SK-N-SH (cell line): ENCODE measurements around the gene DNAH11. TPM values are rescaled to one million over a fixed set of nuclear protein-coding genes. Genes with fewer than 3 reads are reported as not detected.

Experiments used
- CTCF ChIA-PET: fragments of 300-600, 350-600 bp; formaldehyde crosslinking; extraction: SDS; loops from one replicate; lab custom pipeline; 2021; lab: Yijun Ruan, JAX
- POLR2A ChIA-PET: fragments of 350-600 bp; sonication (Branson Sonifier 250); formaldehyde crosslinking; extraction: SDS; loops from one replicate; lab custom pipeline; 2020; ENCODE audit warnings: antibody characterized with exemption, inconsistent platforms; lab: Yijun Ruan, JAX
- DNase-seq: peaks from one replicate; pipeline ENCODE4 v3.0.0; 2012
- H2AFZ ChIP-seq: fragments of 200-600 bp; sonication (generic); 2 replicates; pipeline ENCODE4 v1.8.1; 2016; ENCODE audit warnings: antibody characterized with exemption, mild to moderate bottlenecking, low read depth
- H3F3A ChIP-seq: fragments of 200-600 bp; sonication (generic); replicated peaks from 2 replicates; pipeline ENCODE3; 2016; ENCODE audit warnings: antibody characterized with exemption, mild to moderate bottlenecking; ENCODE audit not compliant: insufficient read depth
- H3K27ac ChIP-seq, 2 experiments: fragments of 200-500 bp in 1 of 2; fragments of 200-600 bp in 1 of 2; sonication (Bioruptor generic) in 1 of 2; sonication (generic), shearing (Covaris generic) in 1 of 2; 2 replicates each; pipeline versions ENCODE4 v1.5.1 to v1.6.1; 2014 to 2016; ENCODE audit warnings: low read depth in 2 of 2, inconsistent platforms in 1 of 2, low read length in 1 of 2, mild to moderate bottlenecking in 1 of 2, mixed read lengths in 1 of 2
- H3K27me3 ChIP-seq: fragments of 200-600 bp; sonication (generic), shearing (Covaris generic); 2 replicates; pipeline ENCODE4 v1.6.1; 2016; ENCODE audit warnings: mixed run types; ENCODE audit not compliant: insufficient read depth
- H3K36me3 ChIP-seq, 2 experiments: fragments of 200-500 bp in 1 of 2; fragments of 200-600 bp in 1 of 2; sonication (Bioruptor generic) in 1 of 2; sonication (generic) in 1 of 2; replicated peaks in 1 of 2; 2 replicates each; pipeline versions ENCODE3 to v1.5.1; 2014 to 2016; ENCODE audit warnings: low read length in 1 of 2, mild to moderate bottlenecking in 1 of 2; ENCODE audit not compliant: insufficient read depth in 2 of 2, control insufficient read depth in 1 of 2
- H3K4me1 ChIP-seq, 2 experiments: fragments of 200-500 bp in 1 of 2; fragments of 200-600 bp in 1 of 2; sonication (Bioruptor generic) in 1 of 2; sonication (generic), shearing (Covaris generic) in 1 of 2; 2 replicates each; pipeline versions ENCODE4 v1.5.1 to v1.6.1; 2014 to 2016; ENCODE audit warnings: low read depth in 1 of 2, low read length in 1 of 2, mixed run types in 1 of 2; ENCODE audit not compliant: insufficient read depth in 2 of 2, control insufficient read depth in 1 of 2
- H3K4me2 ChIP-seq: fragments of 200-600 bp; sonication (generic), shearing (Covaris generic); 2 replicates; pipeline ENCODE4 v1.6.1; 2017; ENCODE audit warnings: mixed run types
- H3K4me3 ChIP-seq, 2 experiments: fragments of 200-500 bp in 1 of 2; fragments of 200-600 bp in 1 of 2; sonication (Bioruptor generic) in 1 of 2; sonication (generic), shearing (Covaris generic) in 1 of 2; 2 replicates each; pipeline versions ENCODE4 v1.5.1 to v1.8.1; 2014 to 2016; ENCODE audit warnings: low read depth in 2 of 2, inconsistent platforms in 1 of 2, low read length in 1 of 2, mild to moderate bottlenecking in 1 of 2, mixed read lengths in 1 of 2, moderate library complexity in 1 of 2
- H3K79me2 ChIP-seq: fragments of 200-600 bp; sonication (generic); 2 replicates; pipeline ENCODE4 v1.8.1; 2017; ENCODE audit warnings: mild to moderate bottlenecking; ENCODE audit not compliant: insufficient read depth
- H3K9ac ChIP-seq: fragments of 200-600 bp; sonication (generic); 2 replicates; pipeline ENCODE4 v1.6.1; 2017; ENCODE audit warnings: mixed run types
- H3K9me2 ChIP-seq: fragments of 200-600 bp; sonication (generic); 2 replicates; pipeline ENCODE4 v1.6.1; 2017; ENCODE audit warnings: mixed run types
- H3K9me3 ChIP-seq: fragments of 200-600 bp; sonication (generic); 2 replicates; pipeline ENCODE4 v1.6.1; 2017; ENCODE audit warnings: mixed run types, mild to moderate bottlenecking, moderate library complexity
- H4K20me1 ChIP-seq: fragments of 200-600 bp; sonication (generic); 2 replicates; pipeline ENCODE4 v1.6.1; 2017; ENCODE audit warnings: mild to moderate bottlenecking, mixed run types; ENCODE audit not compliant: insufficient read depth
- CHD2 ChIP-seq: fragments of 150-350 bp; IDR thresholded peaks from 2 replicates; pipeline ENCODE4 v1.6.1; 2018; ENCODE audit warnings: low read length; ENCODE audit not compliant: partially characterized antibody
- ELF1 ChIP-seq: IDR thresholded peaks from 2 replicates; pipeline ENCODE4 v1.4.0; 2012
- EP300 ChIP-seq, 2 experiments: IDR thresholded peaks; 2 replicates each; pipeline versions ENCODE4 v1.4.0 to v1.6.1; 2012; ENCODE audit warnings: borderline replicate concordance in 1 of 2, low read depth in 1 of 2, low read length in 1 of 2
- FOXM1 ChIP-seq: IDR thresholded peaks from 2 replicates; pipeline ENCODE4 v1.4.0; 2012; ENCODE audit warnings: low read depth, mild to moderate bottlenecking
- GATA2 ChIP-seq: sonication (generic); formaldehyde crosslinking; IDR thresholded peaks from 2 replicates; pipeline ENCODE4 v1.5.0; 2020; ENCODE audit warnings: mild to moderate bottlenecking, missing genetic modification reagents
- JUND ChIP-seq: IDR thresholded peaks from 2 replicates; pipeline ENCODE4 v1.4.0; 2012
- MXI1 ChIP-seq: IDR thresholded peaks from 2 replicates; pipeline ENCODE4 v1.6.1; 2012; ENCODE audit warnings: mild to moderate bottlenecking, low read depth, low read length, improper control_type of control experiment
- NFIC ChIP-seq: IDR thresholded peaks from 2 replicates; pipeline ENCODE4 v1.4.0; 2012; ENCODE audit warnings: borderline replicate concordance
- POLR2AphosphoS5 ChIP-seq: IDR thresholded peaks from 2 replicates; pipeline ENCODE4 v1.6.1; 2012; ENCODE audit warnings: low read depth, low read length
- RAD21 ChIP-seq: IDR thresholded peaks from 2 replicates; pipeline ENCODE4 v1.6.1; 2012; ENCODE audit warnings: mild to moderate bottlenecking, low read length
- RCOR1 ChIP-seq: fragments of 150-350 bp; IDR thresholded peaks from 2 replicates; pipeline ENCODE4 v1.6.1; 2017; ENCODE audit warnings: antibody characterized with exemption, low read length
- RXRA ChIP-seq: IDR thresholded peaks from 2 replicates; pipeline ENCODE4 v1.4.0; 2012; ENCODE audit warnings: low read depth, mild to moderate bottlenecking, borderline replicate concordance
- SMC3 ChIP-seq: IDR thresholded peaks from 2 replicates; pipeline ENCODE4 v1.6.1; 2012; ENCODE audit warnings: low read depth, low read length, improper control_type of control experiment
- TCF12 ChIP-seq: IDR thresholded peaks from 2 replicates; pipeline ENCODE4 v1.4.0; 2012
- YY1 ChIP-seq: IDR thresholded peaks from 2 replicates; pipeline ENCODE4 v1.4.0; 2012; ENCODE audit warnings: low read depth, mild to moderate bottlenecking
- WGBS: methylation state at CpG from one replicate; pipeline ENCODE4 v1.1.6; 2017; ENCODE audit warnings: low lambda C conversion rate; 5-methylcytosine and 5-hydroxymethylcytosine counted together
- polyA plus RNA-seq, 3 experiments: library from polyadenylated mRNA; depleted of rRNA; stranded (reverse); fragments of >200 nt; gene quantifications; 2 replicates each; pipeline ENCODE4 v1.2.3, GENCODE V29; 2012
- TF ChIP-seq, protein P1 (sequence below): IDR thresholded peaks from 2 replicates; pipeline ENCODE4 v1.6.1; 2012; ENCODE audit warnings: mild to moderate bottlenecking, low read depth, low read length, moderate library complexity
- TF ChIP-seq, protein P2 (sequence below): fragments of 200-600 bp; sonication (generic); IDR thresholded peaks from 2 replicates; pipeline ENCODE4 v1.6.1; 2017; ENCODE audit warnings: antibody characterized with exemption, mild to moderate bottlenecking, moderate library complexity
- TF ChIP-seq, protein P3 (sequence below): IDR thresholded peaks from 2 replicates; pipeline ENCODE4; 2012
- TF ChIP-seq, protein P4 (sequence below): IDR thresholded peaks from 2 replicates; pipeline ENCODE4 v1.4.0; 2012; ENCODE audit warnings: low read depth, borderline replicate concordance

The DNAH11 gene
- polyA plus RNA-seq, 1 of the 3 experiments (the other 2 are of a cell fraction) = 0.77 TPM

DNA sequence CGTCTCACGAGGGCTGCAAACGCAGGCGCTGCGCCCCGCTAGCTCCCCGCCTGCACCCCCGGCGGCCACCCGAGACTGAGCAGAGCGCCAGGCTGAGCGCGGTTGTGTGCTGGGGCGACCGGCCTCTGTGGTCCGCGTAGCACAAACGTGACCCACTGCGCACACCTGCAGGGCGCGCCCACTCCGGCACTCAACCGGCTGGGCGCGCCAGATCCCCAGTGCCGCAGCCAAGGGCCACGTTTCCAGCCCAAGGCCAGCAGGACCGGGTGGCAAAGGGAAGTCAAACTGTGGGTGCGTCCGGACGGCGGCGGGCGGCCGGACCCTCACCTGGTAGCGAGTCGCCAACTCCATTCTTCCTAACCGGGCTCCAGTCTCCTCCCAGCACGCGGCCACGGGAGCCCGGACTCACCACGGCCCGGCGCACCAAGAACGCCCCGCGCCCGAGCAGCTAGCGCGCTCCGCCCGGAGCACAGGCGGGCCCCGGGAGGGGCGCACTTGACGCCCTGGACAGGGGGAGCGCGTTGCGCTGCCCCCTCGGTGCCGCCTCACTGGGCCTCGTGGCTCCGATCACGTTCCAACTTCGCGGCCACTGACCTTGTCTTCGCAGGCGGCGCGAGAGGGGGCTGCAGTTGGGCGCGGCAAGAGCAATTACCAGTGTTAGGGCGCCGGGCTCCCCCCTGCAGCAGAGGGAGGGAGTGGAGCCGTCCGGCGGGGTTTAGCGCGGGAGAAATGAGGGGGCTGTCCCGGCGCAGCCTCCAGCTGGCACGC is 402.8 kb downstream of the DNAH11 start, which contains the start of gene CDCA7L (continued):
- TF ChIP-seq, protein P1, sequence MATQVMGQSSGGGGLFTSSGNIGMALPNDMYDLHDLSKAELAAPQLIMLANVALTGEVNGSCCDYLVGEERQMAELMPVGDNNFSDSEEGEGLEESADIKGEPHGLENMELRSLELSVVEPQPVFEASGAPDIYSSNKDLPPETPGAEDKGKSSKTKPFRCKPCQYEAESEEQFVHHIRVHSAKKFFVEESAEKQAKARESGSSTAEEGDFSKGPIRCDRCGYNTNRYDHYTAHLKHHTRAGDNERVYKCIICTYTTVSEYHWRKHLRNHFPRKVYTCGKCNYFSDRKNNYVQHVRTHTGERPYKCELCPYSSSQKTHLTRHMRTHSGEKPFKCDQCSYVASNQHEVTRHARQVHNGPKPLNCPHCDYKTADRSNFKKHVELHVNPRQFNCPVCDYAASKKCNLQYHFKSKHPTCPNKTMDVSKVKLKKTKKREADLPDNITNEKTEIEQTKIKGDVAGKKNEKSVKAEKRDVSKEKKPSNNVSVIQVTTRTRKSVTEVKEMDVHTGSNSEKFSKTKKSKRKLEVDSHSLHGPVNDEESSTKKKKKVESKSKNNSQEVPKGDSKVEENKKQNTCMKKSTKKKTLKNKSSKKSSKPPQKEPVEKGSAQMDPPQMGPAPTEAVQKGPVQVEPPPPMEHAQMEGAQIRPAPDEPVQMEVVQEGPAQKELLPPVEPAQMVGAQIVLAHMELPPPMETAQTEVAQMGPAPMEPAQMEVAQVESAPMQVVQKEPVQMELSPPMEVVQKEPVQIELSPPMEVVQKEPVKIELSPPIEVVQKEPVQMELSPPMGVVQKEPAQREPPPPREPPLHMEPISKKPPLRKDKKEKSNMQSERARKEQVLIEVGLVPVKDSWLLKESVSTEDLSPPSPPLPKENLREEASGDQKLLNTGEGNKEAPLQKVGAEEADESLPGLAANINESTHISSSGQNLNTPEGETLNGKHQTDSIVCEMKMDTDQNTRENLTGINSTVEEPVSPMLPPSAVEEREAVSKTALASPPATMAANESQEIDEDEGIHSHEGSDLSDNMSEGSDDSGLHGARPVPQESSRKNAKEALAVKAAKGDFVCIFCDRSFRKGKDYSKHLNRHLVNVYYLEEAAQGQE = no peak
- TF ChIP-seq TCF12 (0 out of 2 replicates have a peak, but pooled peaks have one; percentile 3), RXRA (no peak)

DNA sequence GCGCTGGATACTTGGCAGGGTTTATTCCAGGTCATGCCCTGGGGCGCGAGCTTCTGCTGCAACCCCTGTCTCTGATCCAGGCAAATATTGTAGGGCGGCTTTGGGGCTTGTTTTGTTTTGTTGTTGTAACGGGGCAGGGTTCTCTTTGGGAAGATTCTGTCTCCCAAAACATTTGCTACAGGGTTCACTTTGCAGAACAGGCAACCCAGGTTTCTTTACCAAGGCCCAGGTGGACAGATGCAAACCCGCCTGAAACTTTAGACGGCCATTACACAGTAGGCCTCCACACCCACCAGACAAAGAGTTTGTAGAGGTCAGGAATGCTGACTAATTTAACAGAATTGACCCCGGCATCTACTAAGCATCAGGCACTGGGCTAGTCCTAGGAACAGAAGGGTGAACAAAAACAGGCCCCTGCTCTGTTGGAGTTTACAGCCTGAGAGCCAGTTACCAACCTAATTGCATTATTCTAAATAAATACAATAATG is 403.4 kb downstream of the DNAH11 start:
- H3K4me3 ChIP-seq = peak overlapping the region; percentile 71 to 75
- H2AFZ ChIP-seq = peak overlapping the region; percentile 91; the same call in 1 of the 2 replicates
- H3K9me3 ChIP-seq = no peaks in the 10 kb centered on the region
- TF ChIP-seq, protein P2, sequence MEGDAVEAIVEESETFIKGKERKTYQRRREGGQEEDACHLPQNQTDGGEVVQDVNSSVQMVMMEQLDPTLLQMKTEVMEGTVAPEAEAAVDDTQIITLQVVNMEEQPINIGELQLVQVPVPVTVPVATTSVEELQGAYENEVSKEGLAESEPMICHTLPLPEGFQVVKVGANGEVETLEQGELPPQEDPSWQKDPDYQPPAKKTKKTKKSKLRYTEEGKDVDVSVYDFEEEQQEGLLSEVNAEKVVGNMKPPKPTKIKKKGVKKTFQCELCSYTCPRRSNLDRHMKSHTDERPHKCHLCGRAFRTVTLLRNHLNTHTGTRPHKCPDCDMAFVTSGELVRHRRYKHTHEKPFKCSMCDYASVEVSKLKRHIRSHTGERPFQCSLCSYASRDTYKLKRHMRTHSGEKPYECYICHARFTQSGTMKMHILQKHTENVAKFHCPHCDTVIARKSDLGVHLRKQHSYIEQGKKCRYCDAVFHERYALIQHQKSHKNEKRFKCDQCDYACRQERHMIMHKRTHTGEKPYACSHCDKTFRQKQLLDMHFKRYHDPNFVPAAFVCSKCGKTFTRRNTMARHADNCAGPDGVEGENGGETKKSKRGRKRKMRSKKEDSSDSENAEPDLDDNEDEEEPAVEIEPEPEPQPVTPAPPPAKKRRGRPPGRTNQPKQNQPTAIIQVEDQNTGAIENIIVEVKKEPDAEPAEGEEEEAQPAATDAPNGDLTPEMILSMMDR = no peak
- TF ChIP-seq MXI1 (no peak), POLR2AphosphoS5 (no peak), RAD21 (no peak), RCOR1 (0 out of 2 replicates have a peak, but pooled peaks have one; percentile 14), SMC3 (no peak), RXRA (peak; percentile 78; the same call in 1 of the 2 replicates), ELF1 (no peak), GATA2 (CRISPR knock-in tag) (no peak), YY1 (no peak), EP300 (IDR thresholded peaks at IDR 0.05; ENCODE audit: borderline replicate concordance in 1 of 2, low read depth in 1 of 2, low read length in 1 of 2) (no peak), NFIC (no peak), JUND (no peak), CHD2 (no peak), FOXM1 (no peak)
- TF ChIP-seq, protein P3, sequence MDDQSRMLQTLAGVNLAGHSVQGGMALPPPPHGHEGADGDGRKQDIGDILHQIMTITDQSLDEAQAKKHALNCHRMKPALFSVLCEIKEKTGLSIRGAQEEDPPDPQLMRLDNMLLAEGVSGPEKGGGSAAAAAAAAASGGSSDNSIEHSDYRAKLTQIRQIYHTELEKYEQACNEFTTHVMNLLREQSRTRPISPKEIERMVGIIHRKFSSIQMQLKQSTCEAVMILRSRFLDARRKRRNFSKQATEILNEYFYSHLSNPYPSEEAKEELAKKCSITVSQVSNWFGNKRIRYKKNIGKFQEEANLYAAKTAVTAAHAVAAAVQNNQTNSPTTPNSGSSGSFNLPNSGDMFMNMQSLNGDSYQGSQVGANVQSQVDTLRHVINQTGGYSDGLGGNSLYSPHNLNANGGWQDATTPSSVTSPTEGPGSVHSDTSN = no peak
- TF ChIP-seq, protein P4, sequence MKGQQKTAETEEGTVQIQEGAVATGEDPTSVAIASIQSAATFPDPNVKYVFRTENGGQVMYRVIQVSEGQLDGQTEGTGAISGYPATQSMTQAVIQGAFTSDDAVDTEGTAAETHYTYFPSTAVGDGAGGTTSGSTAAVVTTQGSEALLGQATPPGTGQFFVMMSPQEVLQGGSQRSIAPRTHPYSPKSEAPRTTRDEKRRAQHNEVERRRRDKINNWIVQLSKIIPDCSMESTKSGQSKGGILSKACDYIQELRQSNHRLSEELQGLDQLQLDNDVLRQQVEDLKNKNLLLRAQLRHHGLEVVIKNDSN = no peak
- TF ChIP-seq, protein P1 = no peak
- no peak overlapping the region for H3K27ac ChIP-seq
- H3F3A ChIP-seq = no peaks in the 10 kb centered on the region
- ChIA-PET POLR2A (no interaction called here), CTCF (interaction anchor here (0.9 to 1.1 kb wide), 2 partner anchors 9 to 21 kb away, joined by 3 to 4 read pairs; no protein-coding TSS in a partner anchor)
- H3K9ac ChIP-seq = peak overlapping the region; percentile 61; the same call in 1 of the 2 replicates
- H3K4me1 ChIP-seq = peaks cover 0 to 8% of the 10 kb centered on the region in 2 experiments; a peak in 1 of 4 replicates
- H3K36me3 ChIP-seq = no peaks in the 10 kb centered on the region
- no peaks in the 10 kb centered on the region for H3K9me2 ChIP-seq
- DNase-seq = no peak
- no peaks in the 10 kb centered on the region for H4K20me1 ChIP-seq
- H3K4me2 ChIP-seq = peak overlapping the region; percentile 89
- 51% methylated on average over 6 of the region's 8 CpGs for WGBS
- H3K27me3 ChIP-seq = peaks cover 5% of the 10 kb centered on the region
- H3K79me2 ChIP-seq = no peaks in the 10 kb centered on the region
